Epithelial cell of proximal tubule (primary cell): ENCODE results near the gene RBM25. TPM values are rescaled to one million over a fixed set of nuclear protein-coding genes. Genes with fewer than 3 reads are reported as not detected.
A peak's percentile ranks its signal among the peaks of the same experiment; 100 is the strongest.
"Not testable (repeated sequence)": the region's sequence is repeated elsewhere in the genome, so short reads cannot be mapped to it uniquely, and the experiment has no call there.

Experiments
- DNase-seq: peaks from one replicate; pipeline ENCODE4 v3.0.0-alpha.2; 2011; ENCODE audit warnings: low read depth
- H3K4me3 ChIP-seq: 2 replicates; pipeline ENCODE4 v1.5.1; 2011; ENCODE audit warnings: low read depth, mild to moderate bottlenecking, low read length
- total RNA-seq: library from RNA; depleted of rRNA; stranded (reverse); fragments of >200 nt; gene quantifications from 2 replicates; pipeline ENCODE4 v1.2.3, GENCODE V29; 2015
- TF ChIP-seq, protein P1 (sequence below): conservative IDR thresholded peaks from 2 replicates; pipeline ENCODE4 v1.5.1; 2012; ENCODE audit warnings: low read depth, mild to moderate bottlenecking, low read length

The RBM25 gene
- total RNA-seq, 1 donor from 2014 or later = 47.3 TPM

- H3K4me3 ChIP-seq = no peak overlapping the region
- no peak for DNase-seq
- TF ChIP-seq, protein P1, sequence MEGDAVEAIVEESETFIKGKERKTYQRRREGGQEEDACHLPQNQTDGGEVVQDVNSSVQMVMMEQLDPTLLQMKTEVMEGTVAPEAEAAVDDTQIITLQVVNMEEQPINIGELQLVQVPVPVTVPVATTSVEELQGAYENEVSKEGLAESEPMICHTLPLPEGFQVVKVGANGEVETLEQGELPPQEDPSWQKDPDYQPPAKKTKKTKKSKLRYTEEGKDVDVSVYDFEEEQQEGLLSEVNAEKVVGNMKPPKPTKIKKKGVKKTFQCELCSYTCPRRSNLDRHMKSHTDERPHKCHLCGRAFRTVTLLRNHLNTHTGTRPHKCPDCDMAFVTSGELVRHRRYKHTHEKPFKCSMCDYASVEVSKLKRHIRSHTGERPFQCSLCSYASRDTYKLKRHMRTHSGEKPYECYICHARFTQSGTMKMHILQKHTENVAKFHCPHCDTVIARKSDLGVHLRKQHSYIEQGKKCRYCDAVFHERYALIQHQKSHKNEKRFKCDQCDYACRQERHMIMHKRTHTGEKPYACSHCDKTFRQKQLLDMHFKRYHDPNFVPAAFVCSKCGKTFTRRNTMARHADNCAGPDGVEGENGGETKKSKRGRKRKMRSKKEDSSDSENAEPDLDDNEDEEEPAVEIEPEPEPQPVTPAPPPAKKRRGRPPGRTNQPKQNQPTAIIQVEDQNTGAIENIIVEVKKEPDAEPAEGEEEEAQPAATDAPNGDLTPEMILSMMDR = no peak
Observed at GRCh38 chr14:73168691-73169090, 110.4 kb downstream of the RBM25 start.

GRCh38 chr14:73169855-73170254 lies 111.5 kb downstream of the RBM25 start:
- H3K4me3 ChIP-seq, DNase-seq: not testable (repeated sequence)

- no peak overlapping the region for H3K4me3 ChIP-seq
- TF ChIP-seq, protein P1 = no peak
- no peak for DNase-seq
Observed at GRCh38 chr14:73170686-73171085, 112.4 kb downstream of the RBM25 start.

GRCh38 chr14:73172500-73172899 lies 114.2 kb downstream of the RBM25 start:
- H3K4me3 ChIP-seq = no peak overlapping the region
- no peak for DNase-seq
- TF ChIP-seq, protein P1 = no peak

GRCh38 chr14:73173092-73173735 lies 114.9 kb downstream of the RBM25 start:
- no peak for DNase-seq
- TF ChIP-seq, protein P1 = peak; percentile 64
- H3K4me3 ChIP-seq = no peak overlapping the region

Other genes with a start within 250 kb of the RBM25 start
- gene DPF3, start 164.4 kb upstream of the RBM25 start, total RNA-seq = 0.86 and 0.94 TPM in 2 replicates
- 26.6 and 30.9 TPM in 2 replicates for gene DCAF4, start 132.1 kb upstream of the RBM25 start, total RNA-seq
- gene ZFYVE1, start 31.4 kb upstream of the RBM25 start, total RNA-seq = 8.5 and 10.1 TPM in 2 replicates
- 31.7 and 35.5 TPM in 2 replicates for gene PSEN1, start 78.0 kb downstream of the RBM25 start, total RNA-seq
- 5.9 and 12.7 TPM in 2 replicates for gene PAPLN, start 179.0 kb downstream of the RBM25 start, total RNA-seq